ENCODE measurements around the gene SLC25A19. TPM values are rescaled to one million over a fixed set of nuclear protein-coding genes. Genes with fewer than 3 reads are reported as not detected.
"Not testable (repeated sequence)": the region's sequence is repeated elsewhere in the genome, so short reads cannot be mapped to it uniquely, and the experiment has no call there.

The SLC25A19 gene
- total RNA-seq, 2 donors from 2014 or later = 6.1 to 12.6 TPM

DNA sequence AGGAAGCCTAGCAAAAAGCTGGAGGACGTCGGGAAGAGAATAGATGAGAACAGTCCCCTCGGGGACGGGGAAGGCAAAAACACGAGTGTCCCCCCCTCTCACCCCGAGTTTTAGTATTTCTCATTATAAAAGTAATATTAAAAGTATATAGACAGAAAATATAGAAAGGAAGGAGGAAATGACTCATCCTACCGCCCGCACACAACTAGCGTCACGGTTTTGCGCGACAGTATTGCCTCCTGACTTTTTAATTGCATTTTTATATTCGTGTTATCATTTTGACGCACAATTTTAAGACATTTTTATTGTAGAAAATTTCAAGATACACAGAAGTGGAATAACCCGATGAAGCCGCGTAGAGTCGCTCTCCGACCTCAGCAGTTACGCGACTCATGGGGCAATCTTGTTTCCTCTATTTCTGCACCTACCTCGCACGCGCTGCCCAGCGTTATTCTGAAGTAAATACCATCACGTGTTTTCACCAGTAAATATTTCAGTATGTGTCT lies 652 bp upstream of the SLC25A19 start:
- peak overlapping the region; percentile 92 for H3K27ac ChIP-seq
- H3K36me3 ChIP-seq = peaks cover 4% of the 10 kb centered on the region
- no peak for DNase-seq (ENCODE audit: low spot score)
- H3K27me3 ChIP-seq (replicated peaks; ENCODE audit: insufficient read depth) = no peaks in the 10 kb centered on the region
- peaks cover 0 to 6% of the 10 kb centered on the region in 2 donors for H3K4me1 ChIP-seq (ENCODE audit: control insufficient read depth in 1 of 2, low read depth in 2 of 2)
- H3K4me3 ChIP-seq = peak overlapping the region; percentile 82
- no peaks in the 10 kb centered on the region for H3K9me3 ChIP-seq
- ATAC-seq (ENCODE audit: insufficient number of reproducible peaks, low FRiP score, low read depth) = peak; percentile 7
- TF ChIP-seq, protein P1, sequence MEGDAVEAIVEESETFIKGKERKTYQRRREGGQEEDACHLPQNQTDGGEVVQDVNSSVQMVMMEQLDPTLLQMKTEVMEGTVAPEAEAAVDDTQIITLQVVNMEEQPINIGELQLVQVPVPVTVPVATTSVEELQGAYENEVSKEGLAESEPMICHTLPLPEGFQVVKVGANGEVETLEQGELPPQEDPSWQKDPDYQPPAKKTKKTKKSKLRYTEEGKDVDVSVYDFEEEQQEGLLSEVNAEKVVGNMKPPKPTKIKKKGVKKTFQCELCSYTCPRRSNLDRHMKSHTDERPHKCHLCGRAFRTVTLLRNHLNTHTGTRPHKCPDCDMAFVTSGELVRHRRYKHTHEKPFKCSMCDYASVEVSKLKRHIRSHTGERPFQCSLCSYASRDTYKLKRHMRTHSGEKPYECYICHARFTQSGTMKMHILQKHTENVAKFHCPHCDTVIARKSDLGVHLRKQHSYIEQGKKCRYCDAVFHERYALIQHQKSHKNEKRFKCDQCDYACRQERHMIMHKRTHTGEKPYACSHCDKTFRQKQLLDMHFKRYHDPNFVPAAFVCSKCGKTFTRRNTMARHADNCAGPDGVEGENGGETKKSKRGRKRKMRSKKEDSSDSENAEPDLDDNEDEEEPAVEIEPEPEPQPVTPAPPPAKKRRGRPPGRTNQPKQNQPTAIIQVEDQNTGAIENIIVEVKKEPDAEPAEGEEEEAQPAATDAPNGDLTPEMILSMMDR (IDR thresholded peaks at IDR 0.05) = no peak

DNA sequence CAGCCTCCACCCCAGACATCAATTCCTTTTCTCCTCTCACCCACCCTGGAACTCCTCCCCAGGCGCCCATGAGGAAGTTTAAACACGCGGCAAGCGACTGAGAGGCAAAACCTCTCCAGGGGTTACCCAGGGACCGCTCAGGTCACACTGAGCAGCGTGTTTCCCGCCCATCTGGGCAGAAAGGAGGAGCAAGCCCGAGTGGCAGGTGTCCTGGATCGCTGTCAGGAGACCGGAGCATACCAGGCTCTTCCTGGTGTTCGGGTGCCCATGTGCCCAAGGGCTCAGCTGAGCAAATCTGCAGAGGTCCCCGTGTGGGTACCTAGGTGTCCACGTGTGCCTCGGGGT lies 491 bp downstream of the SLC25A19 start:
- ATAC-seq (ENCODE audit: insufficient number of reproducible peaks, low FRiP score, low read depth) = no peak
- no peak for DNase-seq (ENCODE audit: low spot score)
- peaks cover 0 to 6% of the 10 kb centered on the region in 2 donors for H3K4me1 ChIP-seq (ENCODE audit: control insufficient read depth in 1 of 2, low read depth in 2 of 2)
- TF ChIP-seq, protein P1 (IDR thresholded peaks at IDR 0.05) = no peak
- H3K9me3 ChIP-seq = no peaks in the 10 kb centered on the region
- peak overlapping the region; percentile 62 to 92 for H3K27ac ChIP-seq
- H3K4me3 ChIP-seq = peak overlapping the region; percentile 82
- peaks cover 4% of the 10 kb centered on the region for H3K36me3 ChIP-seq
- H3K27me3 ChIP-seq (replicated peaks; ENCODE audit: insufficient read depth) = no peaks in the 10 kb centered on the region

DNA sequence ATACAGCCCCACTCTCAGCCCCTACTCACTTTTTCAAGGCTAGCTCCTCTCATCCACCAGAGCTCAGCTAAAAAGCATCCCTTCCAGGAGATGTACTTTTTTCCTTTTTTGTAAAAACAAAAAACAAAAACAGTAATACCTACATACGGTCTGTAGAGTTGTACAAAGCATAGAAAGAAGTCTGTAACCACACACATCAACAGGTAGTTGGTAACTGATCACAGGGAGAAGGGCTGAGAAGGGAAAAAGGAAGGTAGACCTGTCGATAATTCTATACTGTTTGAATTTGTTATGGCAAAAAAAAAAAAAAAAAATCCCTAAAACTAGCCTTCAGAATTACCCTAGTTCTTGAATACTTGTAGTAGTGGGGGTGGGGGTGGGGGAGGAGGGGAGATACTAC lies 874 bp downstream of the SLC25A19 start:
- DNase-seq (ENCODE audit: low spot score) (no peak), ATAC-seq (ENCODE audit: insufficient number of reproducible peaks, low FRiP score, low read depth) (no peak)
- Histone ChIP-seq H3K27ac (no peak overlapping the region), H3K4me3 (peak overlapping the region; percentile 82), H3K27me3 (replicated peaks; ENCODE audit: insufficient read depth) (no peaks in the 10 kb centered on the region), H3K9me3 (no peaks in the 10 kb centered on the region), H3K4me1 (ENCODE audit: control insufficient read depth in 1 of 2, low read depth in 2 of 2) (peaks cover 0 to 6% of the 10 kb centered on the region in 2 donors), H3K36me3 (peaks cover 4% of the 10 kb centered on the region)
- TF ChIP-seq, protein P1 (IDR thresholded peaks at IDR 0.05) = no peak

DNA sequence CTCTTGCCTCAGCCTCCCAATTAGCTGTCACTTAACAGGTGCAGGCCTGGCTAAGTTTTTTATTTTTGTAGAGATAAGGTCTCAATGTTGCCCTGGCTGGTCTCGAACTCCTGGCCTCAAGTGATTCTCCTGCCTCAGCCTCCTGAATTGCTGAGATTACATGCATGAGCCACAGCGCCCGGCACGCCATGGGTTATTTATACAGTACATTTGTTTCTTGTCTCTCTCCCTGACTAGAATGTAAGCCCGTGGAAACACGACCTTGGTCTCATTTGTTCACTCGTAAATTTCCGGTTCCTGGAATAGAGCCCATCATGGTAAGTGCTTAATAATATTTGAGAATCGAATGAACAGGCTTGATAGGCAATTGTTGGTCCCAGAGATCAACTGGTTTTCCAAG lies 2.0 kb downstream of the SLC25A19 start:
- Histone ChIP-seq H3K27me3 (replicated peaks; ENCODE audit: insufficient read depth) (no peaks in the 10 kb centered on the region), H3K27ac (no peak overlapping the region), H3K4me3 (no peak overlapping the region), H3K4me1 (ENCODE audit: control insufficient read depth in 1 of 2, low read depth in 2 of 2) (peaks cover 0 to 6% of the 10 kb centered on the region in 2 donors), H3K36me3 (peaks cover 4% of the 10 kb centered on the region), H3K9me3 (no peaks in the 10 kb centered on the region)
- TF ChIP-seq, protein P1 (IDR thresholded peaks at IDR 0.05) = no peak
- DNase-seq (ENCODE audit: low spot score) (no peak), ATAC-seq (ENCODE audit: insufficient number of reproducible peaks, low FRiP score, low read depth) (no peak)

DNA sequence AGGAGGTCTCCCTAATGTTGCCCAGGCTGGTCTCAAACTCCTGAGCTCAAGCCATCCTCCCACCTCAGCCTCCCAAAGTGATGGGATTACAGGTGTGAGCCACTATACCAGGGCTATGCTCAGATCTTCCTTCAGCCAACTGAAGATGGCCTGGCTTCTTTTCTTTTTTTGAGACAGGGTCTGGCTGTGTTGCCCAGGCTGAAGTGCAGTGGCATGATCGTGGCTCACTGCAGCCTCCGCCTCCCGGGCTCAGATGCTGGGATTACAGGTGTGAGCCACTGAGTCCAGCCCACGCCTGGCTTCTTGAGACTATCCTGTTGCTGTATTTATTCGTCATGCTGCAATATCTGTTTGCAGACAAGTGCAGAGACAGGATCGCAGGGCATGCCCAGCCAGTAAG lies 4.1 kb downstream of the SLC25A19 start:
- ATAC-seq (ENCODE audit: insufficient number of reproducible peaks, low FRiP score, low read depth) = no peak

DNA sequence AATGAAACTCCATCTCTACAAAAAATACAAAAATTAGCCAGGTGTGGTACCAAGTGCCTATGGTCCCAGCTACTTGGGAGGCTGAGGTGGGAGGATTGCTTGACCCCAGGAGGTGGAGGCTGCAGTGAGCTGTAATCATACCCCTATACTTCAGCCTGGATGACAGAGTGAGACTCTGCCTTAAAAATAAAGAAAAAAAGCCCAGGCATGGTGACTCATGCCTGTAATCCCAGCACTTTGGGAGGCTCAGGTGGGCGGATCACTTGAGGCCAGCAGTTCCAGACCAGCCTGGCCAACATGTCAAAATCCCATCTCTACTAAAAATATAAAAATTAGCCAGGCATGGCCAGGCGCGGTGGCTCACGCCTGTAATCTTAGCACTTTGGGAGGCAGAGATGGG lies 9.0 kb downstream of the SLC25A19 start:
- H3K4me3 ChIP-seq; ATAC-seq (ENCODE audit: insufficient number of reproducible peaks, low FRiP score, low read depth); H3K9me3 ChIP-seq; H3K27me3 ChIP-seq (replicated peaks; ENCODE audit: insufficient read depth); H3K27ac ChIP-seq; H3K4me1 ChIP-seq (ENCODE audit: control insufficient read depth in 1 of 2, low read depth in 2 of 2); DNase-seq (ENCODE audit: low spot score); H3K36me3 ChIP-seq: not testable (repeated sequence)

More for the DNA sequence above, 4.1 kb downstream of the SLC25A19 start:
- no peak overlapping the region for H3K4me3 ChIP-seq
- H3K27me3 ChIP-seq (replicated peaks; ENCODE audit: insufficient read depth) = no peaks in the 10 kb centered on the region
- TF ChIP-seq, protein P1 (IDR thresholded peaks at IDR 0.05) = no peak
- DNase-seq (ENCODE audit: low spot score) = no peak
- peaks cover 0 to 6% of the 10 kb centered on the region in 2 donors for H3K4me1 ChIP-seq (ENCODE audit: control insufficient read depth in 1 of 2, low read depth in 2 of 2)
- no peak overlapping the region for H3K27ac ChIP-seq
- peaks cover 4% of the 10 kb centered on the region for H3K36me3 ChIP-seq
- H3K9me3 ChIP-seq = no peaks in the 10 kb centered on the region
